ENCODE measurements around the gene MICALL1.
A peak's percentile ranks its signal among the peaks of the same experiment; 100 is the strongest.

The MICALL1 gene

DNA sequence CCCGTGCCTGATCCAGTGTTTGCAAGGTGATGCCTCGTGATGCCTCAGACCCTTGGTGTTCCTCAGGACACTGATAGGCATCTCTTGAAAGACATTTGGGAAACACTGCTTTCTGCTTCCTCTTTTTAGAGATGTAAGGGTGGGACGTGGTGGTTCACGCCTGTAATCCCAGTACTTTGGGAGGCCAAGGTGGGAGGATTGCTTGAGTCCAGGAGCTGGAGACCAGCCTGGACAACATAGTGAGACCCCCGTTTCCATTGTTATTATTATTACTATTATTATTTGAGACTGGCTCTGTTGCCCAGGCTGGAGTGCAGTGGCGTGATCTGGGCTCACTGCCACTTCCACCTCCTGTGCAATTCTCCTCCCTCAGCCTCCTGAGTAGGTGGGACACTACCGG, 84.8 kb downstream of the MICALL1 start:
- H3K9me3 ChIP-seq (replicated peaks in 1 of 2; ENCODE audit: control insufficient read depth in 2 of 2, insufficient read depth in 1 of 2, low read depth in 1 of 2, low read length in 2 of 2) = no peaks in the 10 kb centered on the region
- H3K79me1 ChIP-seq (ENCODE audit: low read depth, low read length) = peaks cover 2% of the 10 kb centered on the region
- H3K4me1 ChIP-seq (ENCODE audit: control insufficient read depth in 2 of 2, insufficient read depth in 1 of 2, low read depth in 1 of 2, low read length in 2 of 2) = peaks cover 0 to 4% of the 10 kb centered on the region in 2 donors
- H3K4ac ChIP-seq (ENCODE audit: low read length) = no peak overlapping the region
- no peak overlapping the region for H4K91ac ChIP-seq (ENCODE audit: low read depth, low read length, poor library complexity)
- no peak overlapping the region for H3K23ac ChIP-seq (ENCODE audit: low read depth, low read length, poor library complexity)
- H2BK120ac ChIP-seq (ENCODE audit: low read depth, low read length) = no peak overlapping the region
- no CpG with 5 or more reads among the region's 7 CpGs for WGBS, 2 donors (ENCODE audit: extremely low coverage in 2 of 2, insufficient read length in 2 of 2, insufficient replicate concordance in 1 of 2)
- H3K14ac ChIP-seq (ENCODE audit: low read length) = no peak overlapping the region
- H3K27ac ChIP-seq (replicated peaks; ENCODE audit: low read length) = no peak overlapping the region
- H3K36me3 ChIP-seq (replicated peaks in 1 of 2; ENCODE audit: control insufficient read depth in 2 of 2, insufficient read depth in 2 of 2, low read length in 2 of 2) = peaks cover 0 to 4% of the 10 kb centered on the region in 2 donors
- no peak overlapping the region for H2BK5ac ChIP-seq (ENCODE audit: low read length)
- H2AFZ ChIP-seq (ENCODE audit: low read length) = no peak overlapping the region
- no peak overlapping the region for H3K4me2 ChIP-seq (ENCODE audit: insufficient read depth, low read length, poor library complexity, severe bottlenecking)
- no peak overlapping the region for H2BK12ac ChIP-seq (ENCODE audit: low read length)
- no peak overlapping the region for H4K8ac ChIP-seq (ENCODE audit: low read depth, low read length)
- no peak for DNase-seq (ENCODE audit: low spot score)
- H2AK5ac ChIP-seq (ENCODE audit: low read depth, low read length) = no peak overlapping the region
- H2BK15ac ChIP-seq (ENCODE audit: low read length) = no peak overlapping the region
- H3K4me3 ChIP-seq (ENCODE audit: low read length in 2 of 2) = no peak overlapping the region
- no peak overlapping the region for H3K18ac ChIP-seq (ENCODE audit: low read length)
- H3K27me3 ChIP-seq (ENCODE audit: control insufficient read depth in 3 of 3, insufficient read depth in 3 of 3, low read depth in 1 of 3, low read length in 3 of 3) = no peaks in the 10 kb centered on the region
- H3K9ac ChIP-seq (ENCODE audit: low read depth, low read length, poor library complexity) = no peak overlapping the region

DNA sequence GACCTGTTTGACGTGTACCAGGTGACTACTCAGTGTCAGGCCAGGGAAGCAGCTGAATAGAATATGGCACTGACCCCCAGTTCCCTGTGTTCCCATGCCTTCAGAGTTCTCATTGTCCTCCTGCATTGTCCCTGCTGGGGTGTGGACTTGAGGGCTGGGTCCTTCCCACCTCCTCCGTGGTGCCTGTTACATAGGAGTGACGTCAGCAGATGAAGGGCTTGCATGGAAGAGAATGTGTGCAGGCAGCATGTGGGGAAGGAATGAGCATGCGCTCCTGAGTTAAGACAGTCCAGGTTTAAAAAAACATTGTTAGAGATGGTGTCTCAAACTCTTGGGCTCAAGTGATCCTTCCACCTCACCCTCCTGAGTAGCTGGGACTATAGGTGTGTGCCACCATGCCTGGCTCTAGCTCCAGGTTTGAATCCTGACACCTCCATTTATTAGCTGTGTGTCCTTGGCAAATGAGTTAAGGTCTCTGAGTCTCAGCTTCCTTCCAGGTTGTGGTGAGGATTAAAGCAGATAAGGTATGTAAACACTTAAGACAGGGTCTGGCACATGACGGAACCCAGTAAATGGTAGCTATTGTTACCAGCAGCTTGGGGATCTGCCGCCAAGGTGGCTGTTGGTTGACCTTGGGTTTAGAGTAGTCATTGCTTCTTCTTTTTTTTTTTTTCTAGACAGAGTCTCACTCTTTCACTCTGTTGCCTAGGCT, 85.8 kb downstream of the MICALL1 start:
- no CpG with 5 or more reads among the region's 6 CpGs for WGBS, 2 donors (ENCODE audit: extremely low coverage in 2 of 2, insufficient read length in 2 of 2, insufficient replicate concordance in 1 of 2)
- Histone ChIP-seq H2BK120ac (ENCODE audit: low read depth, low read length) (no peak overlapping the region), H3K9me3 (replicated peaks in 1 of 2; ENCODE audit: control insufficient read depth in 2 of 2, insufficient read depth in 1 of 2, low read depth in 1 of 2, low read length in 2 of 2) (no peaks in the 10 kb centered on the region), H2BK12ac (ENCODE audit: low read length) (no peak overlapping the region), H3K23ac (ENCODE audit: low read depth, low read length, poor library complexity) (no peak overlapping the region), H2AK5ac (ENCODE audit: low read depth, low read length) (no peak overlapping the region), H2BK5ac (ENCODE audit: low read length) (no peak overlapping the region), H3K4me1 (ENCODE audit: control insufficient read depth in 2 of 2, insufficient read depth in 1 of 2, low read depth in 1 of 2, low read length in 2 of 2) (peaks cover 0 to 5% of the 10 kb centered on the region in 2 donors), H3K36me3 (replicated peaks in 1 of 2; ENCODE audit: control insufficient read depth in 2 of 2, insufficient read depth in 2 of 2, low read length in 2 of 2) (peaks cover 0 to 2% of the 10 kb centered on the region in 2 donors), H3K4ac (ENCODE audit: low read length) (no peak overlapping the region), H2BK15ac (ENCODE audit: low read length) (no peak overlapping the region), H3K27ac (replicated peaks; ENCODE audit: low read length) (no peak overlapping the region), H2AFZ (ENCODE audit: low read length) (no peak overlapping the region), H3K4me3 (ENCODE audit: low read length in 2 of 2) (no peak overlapping the region), H3K18ac (ENCODE audit: low read length) (peak overlapping the region; percentile 27), H3K4me2 (ENCODE audit: insufficient read depth, low read length, poor library complexity, severe bottlenecking) (no peak overlapping the region), H3K9ac (ENCODE audit: low read depth, low read length, poor library complexity) (no peak overlapping the region), H4K8ac (ENCODE audit: low read depth, low read length) (no peak overlapping the region), H3K27me3 (ENCODE audit: control insufficient read depth in 3 of 3, insufficient read depth in 3 of 3, low read depth in 1 of 3, low read length in 3 of 3) (no peaks in the 10 kb centered on the region), H3K79me1 (ENCODE audit: low read depth, low read length) (peaks cover 2% of the 10 kb centered on the region), H3K14ac (ENCODE audit: low read length) (peak overlapping the region; percentile 23), H4K91ac (ENCODE audit: low read depth, low read length, poor library complexity) (no peak overlapping the region)
- DNase-seq (ENCODE audit: low spot score) = no peak
